GM19468 (cell line): ENCODE results near the gene SPATA9.

Experiments used
- ATAC-seq: cut with Tn5 transposase; IDR thresholded peaks from one replicate; pipeline ENCODE4 v1.9.1; 2021; ENCODE audit warnings: mild to moderate bottlenecking, moderate library complexity, moderate number of reproducible peaks; ENCODE audit not compliant: unreplicated experiment; ENCODE audit errors: extremely low read depth

Gene SPATA9

GRCh38 chr5:95682891-95683290 lies at the start of gene SPATA9:
Gene SPATA9, minus strand, starts transcription at chr5:95682991. Its CDS starts 137 bp downstream, at chr5:95682854.
- ATAC-seq = no peak

GRCh38 chr5:95731571-95732554 lies 49.1 kb upstream of the SPATA9 start:
- no peak for ATAC-seq

- no peak for ATAC-seq
These were observed 48.2 kb upstream of the SPATA9 start, which contains the start of gene RHOBTB3 for GRCh38 chr5:95730730-95731570. Gene RHOBTB3, plus strand, starts transcription at chr5:95731336. Its CDS starts 347 bp downstream, at chr5:95731683.

GRCh38 chr5:95730011-95730700 lies 47.4 kb upstream of the SPATA9 start:
- no peak for ATAC-seq

GRCh38 chr5:95729115-95730010 lies 46.6 kb upstream of the SPATA9 start:
- no peak for ATAC-seq

GRCh38 chr5:95728494-95729114 lies 45.8 kb upstream of the SPATA9 start:
- no peak for ATAC-seq

GRCh38 chr5:95727764-95728191 lies 45.0 kb upstream of the SPATA9 start:
- no peak for ATAC-seq

- no peak for ATAC-seq
These were observed 44.3 kb upstream of the SPATA9 start for GRCh38 chr5:95726811-95727763.

- ATAC-seq = no peak
These were observed 43.4 kb upstream of the SPATA9 start for GRCh38 chr5:95725937-95726810.

- no peak for ATAC-seq
These were observed 42.5 kb upstream of the SPATA9 start for GRCh38 chr5:95725071-95725820.

- ATAC-seq = no peak
These were observed 41.0 kb upstream of the SPATA9 start for GRCh38 chr5:95723632-95724369.

GRCh38 chr5:95721582-95722295 lies 38.9 kb upstream of the SPATA9 start:
- no peak for ATAC-seq

GRCh38 chr5:95720094-95720786 lies 37.4 kb upstream of the SPATA9 start:
- no peak for ATAC-seq

GRCh38 chr5:95718738-95719137 lies 35.9 kb upstream of the SPATA9 start:
- no peak for ATAC-seq
